Right lobe of liver (tissue), 4 donors: ENCODE measurements around the gene PSMA7.
A peak's percentile ranks its signal among the peaks of the same experiment; 100 is the strongest.

Experiments used
- CTCF ChIP-seq, 4 donors: fragments of 200-600 bp in 3 of 4; fragments of 450-650 bp in 1 of 4; IDR thresholded peaks; one replicate each; pipeline versions ENCODE4 v1.5.1 to v1.8.0; 2016 to 2022; ENCODE audit warnings: antibody characterized with exemption in 4 of 4, mild to moderate bottlenecking in 2 of 4
- POLR2A ChIP-seq: fragments of 450-650 bp; IDR thresholded peaks from one replicate; pipeline ENCODE4 v1.6.1; 2017; ENCODE audit warnings: antibody characterized with exemption, mild to moderate bottlenecking
- donor health status: DM: no; HTN: no; CAD: no.
- donor health status: DM: no; HTN: no; CAD: no.
- donor health status: DM: no; HTN: yes; CAD: no.

- TF ChIP-seq CTCF (IDR thresholded peaks at IDR 0.05) (no peak), POLR2A (peak; percentile 49)
These were observed 35.9 kb upstream of the PSMA7 start for GRCh38 chr20:62179162-62179504.
